NCI-H2196 treated with DMSO at 0.1 percent for 48 hours (cell line): ENCODE results near the gene FAM222A.

Experiments used
- DNase-seq: peaks from one replicate; lab custom pipeline; 2025; ENCODE audit not compliant: unreplicated experiment; lab: John Stamatoyannopoulos, UW

FAM222A gene

GRCh38 chr12:109770861-109771670 lies 57.4 kb downstream of the FAM222A start:
- no peak for DNase-seq

GRCh38 chr12:109771746-109772621 lies 58.4 kb downstream of the FAM222A start:
- DNase-seq: no peak

- DNase-seq: no peak
Observed at GRCh38 chr12:109772622-109773321, 59.1 kb downstream of the FAM222A start.

GRCh38 chr12:109773384-109774011 lies 59.9 kb downstream of the FAM222A start:
- DNase-seq: no peak

- DNase-seq: peak; percentile 38
Observed at GRCh38 chr12:109775172-109775881, 61.7 kb downstream of the FAM222A start.

- DNase-seq: no peak
Observed at GRCh38 chr12:109776624-109777023, 63.0 kb downstream of the FAM222A start.

GRCh38 chr12:109777544-109777943 lies 63.9 kb downstream of the FAM222A start:
- peak; percentile 50 for DNase-seq

- no peak for DNase-seq
Observed at GRCh38 chr12:109778684-109779083, 65.1 kb downstream of the FAM222A start.

- DNase-seq: no peak
Observed at GRCh38 chr12:109779382-109779781, 65.8 kb downstream of the FAM222A start.

GRCh38 chr12:109781668-109782325 lies 68.2 kb downstream of the FAM222A start:
- DNase-seq: no peak

- DNase-seq: no peak
Observed at GRCh38 chr12:109782326-109782703, 68.7 kb downstream of the FAM222A start.

- no peak for DNase-seq
Observed at GRCh38 chr12:109783135-109783964, 69.7 kb downstream of the FAM222A start.

GRCh38 chr12:109783965-109784244 lies 70.3 kb downstream of the FAM222A start:
- no peak for DNase-seq

- DNase-seq: no peak
Observed at GRCh38 chr12:109785854-109786253, 72.2 kb downstream of the FAM222A start.

- DNase-seq: no peak
Observed at GRCh38 chr12:109786799-109787198, 73.2 kb downstream of the FAM222A start.

- no peak for DNase-seq
Observed at GRCh38 chr12:109789526-109790048, 76.0 kb downstream of the FAM222A start.

- no peak for DNase-seq
Observed at GRCh38 chr12:109792992-109793391, 79.4 kb downstream of the FAM222A start.

- no peak for DNase-seq
Observed at GRCh38 chr12:109793411-109793810, 79.8 kb downstream of the FAM222A start.
